SW 1271 (cell line): ENCODE measurements around the gene PCMTD2.
"Not testable (repeated sequence)": the region's sequence is repeated elsewhere in the genome, so short reads cannot be mapped to it uniquely, and the experiment has no call there.

Experiments
- DNase-seq, 2 experiments: peaks; one replicate each; lab custom pipeline; 2025; lab: John Stamatoyannopoulos, UW

Gene PCMTD2

DNA sequence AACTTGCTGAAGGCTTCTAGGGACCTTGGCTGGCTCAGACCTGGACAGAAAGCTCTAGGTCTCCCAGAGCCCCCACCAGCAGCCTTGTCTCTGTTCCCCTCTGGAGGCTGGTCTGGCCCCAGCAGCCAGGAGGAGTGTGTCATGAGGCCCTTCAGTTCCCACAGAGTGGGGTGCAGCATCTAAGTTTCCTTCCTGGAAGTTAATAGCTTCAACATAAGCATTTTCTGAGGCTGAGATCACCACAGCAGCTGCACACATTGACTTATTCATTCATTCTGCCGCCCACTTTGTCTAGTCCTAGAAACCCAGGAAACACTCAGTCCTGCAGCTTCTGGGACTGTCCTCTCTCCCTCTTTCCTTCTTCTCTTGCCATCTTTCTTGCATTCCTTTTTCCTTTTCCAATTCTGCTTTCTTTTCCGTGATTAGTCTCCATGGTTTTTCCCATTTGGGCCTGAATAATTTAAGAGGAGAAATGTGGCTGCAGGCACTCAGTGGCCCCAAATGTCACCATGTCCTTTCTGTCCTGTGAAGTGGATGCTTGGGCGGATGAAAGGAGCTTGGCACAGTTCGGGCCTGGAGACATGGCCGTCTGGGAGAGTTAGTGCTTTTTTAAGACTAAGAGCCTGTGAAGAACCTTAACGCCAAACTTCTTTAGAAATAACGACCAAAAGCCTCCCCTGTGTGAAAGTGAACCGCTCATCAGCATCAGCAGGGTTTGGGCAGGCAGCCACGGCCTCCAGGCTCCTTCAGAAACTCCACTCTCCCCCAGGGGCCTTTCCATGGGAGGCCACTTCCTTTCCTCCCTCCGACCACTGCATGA, 31.0 kb upstream of the PCMTD2 start:
- no peak for DNase-seq

DNA sequence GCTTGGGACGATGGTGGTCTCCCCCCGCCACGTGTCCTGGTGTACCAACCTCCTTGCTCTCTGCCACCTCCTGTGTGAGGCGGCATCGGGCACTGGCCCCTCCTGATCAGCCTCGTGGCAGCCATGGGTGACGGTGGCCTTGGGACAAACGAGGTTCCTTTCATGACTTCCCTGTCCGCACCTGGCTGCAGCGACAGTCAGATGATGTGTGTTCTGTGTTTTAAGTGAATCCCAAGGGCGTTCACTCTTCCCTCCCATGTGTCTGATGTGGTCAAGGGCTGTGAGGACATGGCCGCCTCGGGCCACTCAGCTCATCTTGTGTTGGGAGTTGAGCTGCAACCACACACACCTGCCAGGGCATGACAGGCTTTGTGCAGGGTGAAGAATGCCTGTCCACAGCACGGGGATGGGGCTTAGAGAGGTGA, 30.4 kb upstream of the PCMTD2 start:
- DNase-seq = no peak

DNA sequence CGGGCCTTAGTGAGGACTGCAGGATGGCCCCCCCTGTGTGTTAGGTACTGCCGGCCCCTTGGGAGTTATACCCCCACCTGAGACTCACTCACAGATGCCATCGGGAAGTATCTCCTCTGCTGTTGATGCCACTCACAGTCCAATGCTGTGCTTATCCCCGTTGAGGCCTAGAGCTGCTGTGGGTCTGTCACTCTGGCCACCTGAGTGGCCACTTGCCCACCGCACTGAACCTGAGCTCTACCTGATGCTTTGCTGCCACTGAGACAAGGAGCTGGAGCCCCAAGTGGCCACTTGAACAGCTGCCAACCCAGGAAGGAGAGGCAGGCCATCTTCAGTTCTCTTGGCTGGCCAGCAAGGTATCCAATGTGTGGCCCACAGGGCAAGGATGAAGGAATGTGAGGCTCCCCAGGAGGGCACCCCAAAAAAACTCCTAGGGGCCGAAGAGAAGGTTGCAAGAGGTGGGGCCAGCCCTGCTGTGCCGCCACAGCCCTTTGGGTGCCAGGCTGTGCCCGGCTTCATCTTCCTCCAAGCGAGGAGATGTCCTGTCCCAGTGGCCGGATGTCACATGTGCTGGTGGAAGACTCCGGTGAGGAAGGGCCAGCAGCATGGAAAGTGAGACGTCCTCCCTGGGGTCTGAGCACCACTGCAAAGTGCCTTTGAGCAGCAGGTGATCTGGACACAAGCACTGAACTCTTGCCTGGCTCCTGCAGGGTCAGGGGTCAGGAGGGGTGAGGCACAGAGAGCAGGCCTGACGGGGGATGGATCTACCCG, 29.5 kb upstream of the PCMTD2 start:
- DNase-seq = no peak

DNA sequence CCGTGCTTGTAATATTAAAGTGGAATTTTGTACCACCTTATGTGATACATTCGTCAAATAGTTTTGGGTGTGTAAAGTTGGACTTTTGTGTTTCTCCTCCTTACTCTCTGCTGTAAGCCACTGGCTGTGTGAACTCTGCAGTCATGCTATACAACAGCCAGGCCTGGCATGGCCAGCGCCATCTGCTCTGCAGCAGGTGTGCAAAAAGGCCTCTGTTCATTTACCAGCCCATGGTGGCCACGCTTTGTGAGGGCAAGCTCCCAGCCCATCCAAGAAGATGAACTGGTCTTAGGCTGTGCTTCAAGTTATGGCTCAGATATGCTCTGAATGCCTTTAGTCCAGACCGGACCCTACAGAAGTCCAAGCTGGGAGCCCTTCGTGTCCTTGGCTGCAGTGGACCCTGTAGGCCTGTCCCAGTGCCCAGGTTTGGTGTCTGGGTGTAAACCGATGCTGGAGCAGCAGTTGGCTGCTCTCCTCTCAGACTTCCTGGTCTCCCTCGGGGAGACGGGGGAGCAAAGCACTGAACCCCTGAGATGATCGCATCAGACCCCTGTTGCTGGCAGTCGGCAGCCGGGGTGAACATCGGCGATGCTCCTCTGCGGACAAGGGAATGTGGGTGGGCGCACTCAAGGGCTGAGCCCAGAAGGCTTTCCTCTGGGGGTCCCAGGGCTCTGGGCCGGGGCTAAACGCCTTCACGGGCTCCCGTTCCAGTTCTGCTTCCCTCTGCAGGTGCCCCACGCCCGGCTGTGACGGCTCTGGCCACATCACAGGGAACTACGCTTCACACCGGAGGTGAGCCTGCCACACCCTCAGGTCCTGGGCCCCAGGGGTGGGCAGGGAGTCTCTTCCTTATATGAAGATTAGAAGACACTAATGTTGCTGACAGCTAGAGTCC, 28.6 kb upstream of the PCMTD2 start:
- DNase-seq = no peak

DNA sequence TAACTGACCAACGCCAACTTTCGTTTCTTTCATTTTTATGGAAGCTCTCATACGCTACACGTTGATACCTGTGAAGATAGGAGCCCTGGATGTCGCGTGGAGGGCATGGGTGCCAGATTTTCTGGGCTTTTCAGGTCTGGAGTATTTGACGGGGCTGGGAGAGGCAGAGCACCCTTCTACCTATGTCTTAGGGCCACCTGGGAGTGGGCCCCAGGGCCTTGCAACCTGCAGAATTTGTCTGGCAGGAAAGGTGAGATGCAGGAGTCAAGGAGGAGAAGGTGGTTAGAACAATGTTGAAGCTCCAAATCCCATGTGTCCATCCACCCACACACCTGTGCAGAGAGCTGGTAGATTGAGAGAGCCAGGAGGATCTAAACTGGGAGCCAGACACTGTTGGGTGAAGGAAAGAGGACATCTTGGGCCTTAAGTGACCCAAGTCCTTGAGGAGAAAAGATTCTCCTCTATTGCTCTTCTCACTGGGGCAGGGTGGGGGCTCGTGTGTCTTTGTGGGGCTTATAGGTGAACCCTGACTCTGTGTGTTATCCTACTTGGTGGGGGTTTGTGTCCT, 27.4 kb upstream of the PCMTD2 start:
- no peak for DNase-seq

DNA sequence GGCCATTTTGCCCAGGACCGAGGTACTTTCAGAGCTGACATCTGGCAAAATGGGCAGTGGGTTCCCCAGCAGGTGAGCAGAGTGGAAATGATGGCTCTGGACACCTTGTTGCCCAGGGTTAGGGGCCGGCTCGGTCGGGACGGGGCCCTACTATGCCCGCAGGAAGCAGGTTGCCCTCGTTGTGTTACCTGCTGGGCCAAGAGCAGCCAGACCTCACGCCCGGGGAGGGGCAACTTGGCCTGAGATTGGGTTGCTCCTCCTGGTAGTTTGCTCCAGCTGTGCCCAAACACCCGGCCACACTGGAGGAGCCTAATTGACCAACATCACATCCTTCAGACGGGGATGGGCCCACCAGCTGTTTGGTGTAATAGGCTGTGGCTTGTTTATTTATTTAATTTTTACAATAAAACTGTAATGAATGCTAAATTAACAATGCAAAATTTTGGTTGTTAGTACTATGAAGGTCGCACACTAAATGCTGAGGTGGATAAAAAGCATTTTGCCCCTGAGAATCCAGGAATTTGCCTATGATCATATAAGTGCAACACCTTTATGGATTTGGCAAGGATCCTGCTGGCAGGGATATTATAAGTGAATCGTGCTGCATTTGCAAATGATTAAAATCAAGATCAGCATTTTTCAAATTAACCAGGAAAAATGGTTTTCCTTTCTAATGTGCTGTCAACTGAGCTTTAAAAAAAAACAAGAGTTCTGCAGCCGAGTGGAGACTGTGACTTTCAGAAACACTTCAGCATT, 26.6 kb upstream of the PCMTD2 start:
- no peak for DNase-seq

DNA sequence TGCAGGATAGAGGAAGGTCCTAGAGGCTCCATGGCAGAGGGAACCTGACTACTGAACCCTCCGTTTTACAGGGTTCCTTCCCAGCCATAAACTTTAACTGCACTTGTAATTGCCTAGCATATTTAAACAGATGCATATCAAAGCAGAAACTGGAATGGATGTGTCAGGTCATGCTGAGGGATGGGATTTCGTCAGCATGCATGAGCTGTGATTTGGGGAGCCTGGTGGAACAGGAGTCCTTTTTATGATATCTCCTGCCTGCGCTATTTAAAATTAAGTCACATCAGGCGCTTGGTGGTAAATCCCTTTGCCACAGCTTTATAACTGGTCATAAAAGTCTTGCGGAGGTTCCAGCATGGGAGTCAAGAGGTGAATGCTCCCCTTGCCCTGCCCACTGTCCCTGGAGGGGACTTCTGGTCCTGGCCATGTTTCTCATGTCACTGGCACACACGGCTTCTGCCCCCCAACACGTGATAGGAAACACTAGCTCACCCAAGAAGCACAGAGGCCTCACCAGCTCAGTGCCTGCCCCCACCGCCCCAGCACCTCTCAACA, 26.0 kb upstream of the PCMTD2 start:
- no peak for DNase-seq

DNA sequence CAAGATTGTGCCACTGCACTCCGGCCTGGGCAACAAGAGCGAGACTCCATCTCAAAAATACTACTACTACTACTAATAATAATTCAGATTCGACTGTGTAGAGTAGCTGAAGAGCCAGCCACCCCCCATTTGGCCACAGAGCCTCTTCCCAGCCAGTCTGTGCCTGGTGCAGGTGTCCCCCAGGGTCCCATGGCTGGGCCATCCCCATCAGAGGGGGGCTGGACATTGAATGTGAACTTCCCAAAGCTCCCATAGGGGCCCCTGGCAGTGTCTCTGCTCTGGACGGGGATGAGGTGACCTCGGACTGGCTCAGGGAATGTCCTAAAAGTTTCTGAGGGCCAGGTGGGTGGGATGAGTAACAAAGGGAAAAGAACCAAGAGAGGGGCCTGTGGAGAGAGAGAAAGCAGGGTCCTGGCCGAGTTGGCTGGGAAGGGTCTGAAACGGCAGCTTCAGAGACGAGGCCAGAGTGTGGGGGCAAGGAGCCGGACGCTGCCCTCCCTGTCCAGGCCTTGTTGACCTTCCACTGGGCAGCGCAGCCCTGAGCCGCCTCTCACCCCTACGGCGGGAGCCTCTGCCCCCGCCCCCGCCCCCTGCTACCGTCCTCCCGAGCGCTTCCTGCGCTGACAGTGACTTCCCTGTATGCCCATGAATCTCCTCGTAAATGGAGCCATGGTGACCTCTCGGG, 24.9 kb upstream of the PCMTD2 start:
- no peak for DNase-seq

DNA sequence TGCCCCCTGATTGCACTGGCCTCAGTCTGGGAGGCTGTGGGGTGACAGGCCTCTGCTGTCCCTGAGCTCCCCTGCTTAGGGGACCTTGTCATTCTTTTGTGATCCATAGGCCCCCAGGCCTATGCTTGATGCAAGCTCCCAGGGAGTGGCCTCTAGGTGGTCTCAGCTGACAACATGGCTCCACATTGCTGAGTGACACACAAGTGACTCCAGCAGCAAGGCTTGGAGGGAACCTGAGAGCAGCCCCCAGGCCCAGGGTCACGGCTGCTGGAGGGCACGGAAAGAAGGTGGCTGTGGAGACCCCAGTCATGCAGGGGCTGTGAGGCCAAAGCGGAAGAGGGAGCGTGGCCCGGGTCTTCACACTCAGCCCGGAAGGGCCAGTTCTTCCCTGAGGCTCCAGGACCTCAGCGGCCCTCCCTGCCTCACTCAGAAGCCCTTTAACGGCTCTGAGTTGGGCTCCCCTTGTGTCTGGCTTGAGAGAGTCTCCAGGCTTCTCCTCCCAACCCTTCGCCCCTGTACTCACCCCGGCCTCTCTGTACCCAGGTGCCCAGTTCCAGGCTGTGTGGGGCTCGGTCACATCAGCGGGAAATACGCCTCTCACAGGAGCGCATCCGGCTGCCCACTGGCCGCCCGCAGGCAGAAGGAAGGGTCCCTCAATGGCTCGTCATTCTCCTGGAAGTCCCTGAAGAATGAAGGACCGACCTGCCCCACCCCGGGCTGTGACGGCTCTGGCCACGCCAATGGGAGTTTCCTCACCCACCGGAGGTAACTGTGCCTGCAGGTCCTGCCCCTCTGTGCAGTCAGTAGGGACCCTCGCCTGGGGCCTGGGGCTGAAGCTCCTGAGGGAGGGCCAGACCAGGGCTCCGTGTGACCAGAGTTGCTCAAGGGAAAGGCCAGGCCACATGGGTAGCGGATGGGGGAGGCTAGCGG, 23.7 kb upstream of the PCMTD2 start:
- DNase-seq = no peak

DNA sequence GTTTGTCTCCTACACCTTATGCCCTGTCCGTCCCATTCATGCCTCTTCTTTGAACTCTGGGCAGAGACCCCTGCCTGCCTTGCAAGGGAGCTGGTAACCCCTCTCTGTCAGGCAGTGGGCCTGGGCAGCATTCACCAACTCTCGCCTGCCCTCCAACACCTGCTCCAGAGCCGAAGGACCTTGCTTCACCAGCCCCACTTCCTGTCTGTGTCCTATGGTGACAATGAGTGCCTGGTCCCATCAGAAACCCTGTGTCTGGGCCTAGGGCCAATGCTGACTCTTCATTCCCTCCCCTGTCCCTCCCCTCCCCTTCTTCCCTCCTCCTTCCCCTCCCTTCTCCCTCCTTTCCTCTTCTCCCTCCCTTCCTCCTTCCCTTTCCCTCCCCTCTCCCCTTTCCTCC, 22.8 kb upstream of the PCMTD2 start:
- DNase-seq = no peak

DNA sequence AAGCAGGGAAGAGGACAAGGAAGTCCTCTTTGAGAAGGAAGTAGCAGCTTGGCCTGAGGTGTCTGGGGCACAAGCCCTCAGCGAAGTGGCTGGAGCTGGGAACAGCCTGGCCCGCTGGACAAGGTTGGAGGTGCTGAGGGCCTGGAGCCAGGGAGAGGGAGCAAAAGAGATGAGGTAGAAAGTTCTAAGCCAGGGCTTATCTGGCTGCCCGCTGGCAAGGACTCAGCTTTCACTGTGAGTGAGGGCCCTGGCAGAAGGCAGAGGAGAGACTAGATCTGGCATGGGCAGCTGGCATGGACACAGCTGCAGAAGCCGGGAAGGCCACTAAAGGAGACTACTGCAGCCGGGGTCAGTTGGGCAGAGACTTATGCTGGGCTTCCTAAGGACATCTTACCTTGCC, 21.8 kb upstream of the PCMTD2 start:
- DNase-seq = no peak

DNA sequence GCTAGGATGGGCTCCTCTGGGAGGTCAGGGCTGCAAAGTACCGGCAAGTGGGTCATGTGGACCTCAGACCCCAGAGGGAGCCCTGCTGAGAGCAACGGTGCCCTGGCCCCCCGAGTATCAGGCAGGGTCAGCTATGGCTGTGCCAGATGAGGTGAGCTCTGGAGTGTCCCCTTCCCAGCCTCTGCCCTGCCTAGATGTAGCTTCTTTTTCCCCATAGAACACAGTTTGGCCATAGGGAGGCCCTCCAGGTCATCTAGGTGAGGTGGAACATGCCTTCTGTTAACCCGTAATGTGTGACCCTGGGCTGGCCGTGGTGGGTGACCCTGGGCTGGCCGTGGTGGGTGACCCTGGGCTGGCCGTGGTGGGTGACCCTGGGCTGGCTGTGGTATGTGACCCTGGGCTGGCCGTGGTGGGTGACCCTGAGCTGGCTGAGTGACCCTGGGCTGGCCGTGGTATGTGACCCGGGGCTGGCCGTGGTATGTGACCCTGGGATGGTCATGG, 21.2 kb upstream of the PCMTD2 start:
- DNase-seq = no peak

DNA sequence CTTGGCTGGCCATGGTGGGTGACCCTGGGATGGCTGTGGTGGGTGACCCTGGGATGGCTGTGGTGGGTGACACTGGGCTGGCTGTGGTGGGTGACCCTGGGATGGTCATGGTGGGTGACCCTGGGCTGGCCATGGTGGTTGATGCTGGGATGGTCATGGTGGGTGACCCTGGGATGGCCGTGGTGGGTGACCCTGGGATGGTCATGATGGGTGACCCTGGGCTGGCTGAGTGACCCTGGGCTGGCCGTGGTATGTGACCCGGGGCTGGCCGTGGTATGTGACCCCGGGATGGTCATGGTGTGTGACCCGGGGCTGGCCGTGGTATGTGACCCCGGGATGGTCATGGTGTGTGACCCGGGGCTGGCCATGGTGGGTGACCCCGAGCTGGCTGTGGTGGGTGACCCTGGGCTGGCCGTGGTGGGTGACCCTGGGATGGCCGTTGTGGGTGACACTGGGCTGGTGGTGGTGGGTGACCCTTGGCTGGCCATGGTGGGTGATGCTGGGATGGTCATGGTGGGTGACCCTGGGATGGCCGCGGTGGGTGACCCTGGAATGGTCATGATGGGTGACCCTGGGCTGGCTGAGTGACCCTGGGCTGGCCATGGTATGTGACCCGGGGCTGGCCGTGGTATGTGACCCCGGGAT, 20.5 kb upstream of the PCMTD2 start:
- DNase-seq = not testable (repeated sequence)

DNA sequence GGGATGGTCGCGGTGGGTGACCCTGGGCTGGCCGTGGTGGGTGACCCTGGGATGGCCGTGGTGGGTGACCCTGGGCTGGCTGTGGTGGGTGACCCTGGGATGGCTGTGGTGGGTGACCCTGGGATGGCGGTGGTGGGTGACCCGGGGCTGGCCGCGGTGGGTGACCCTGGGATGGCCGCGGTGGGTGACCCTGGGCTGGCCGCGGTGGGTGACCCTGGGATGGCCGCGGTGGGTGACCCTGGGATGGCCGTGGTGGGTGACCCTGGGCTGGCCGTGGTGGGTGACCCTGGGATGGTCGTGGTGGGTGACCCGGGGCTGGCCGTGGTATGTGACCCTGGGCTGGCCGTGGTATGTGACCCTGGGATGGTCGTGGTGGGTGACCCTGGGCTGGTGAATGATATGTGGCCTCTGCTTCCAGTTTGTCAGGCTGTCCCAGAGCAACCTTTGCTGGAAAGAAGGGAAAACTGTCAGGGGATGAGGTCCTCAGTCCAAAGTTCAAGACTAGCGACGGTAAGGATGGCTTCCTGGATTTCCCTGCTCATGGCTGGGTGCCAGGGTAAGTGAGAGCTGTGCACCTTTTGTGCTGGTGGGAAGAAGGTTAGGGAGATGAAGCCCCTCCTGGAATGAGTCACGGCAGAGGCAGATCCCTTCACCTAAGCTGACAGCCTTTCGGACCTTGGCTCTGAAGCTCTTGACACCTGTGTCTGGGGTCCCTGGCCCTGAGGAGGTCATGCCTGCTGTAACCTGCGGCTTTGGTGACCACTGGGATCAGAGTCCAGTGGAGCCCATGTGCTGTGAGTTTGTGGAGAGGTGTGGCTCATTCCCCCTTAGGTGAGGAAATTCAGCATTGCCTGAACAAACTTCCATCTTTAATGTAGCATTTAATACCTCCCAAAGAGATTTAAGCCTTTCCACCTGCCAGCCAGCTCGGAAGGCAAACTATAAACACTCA, 19.1 kb upstream of the PCMTD2 start:
- DNase-seq = no peak

DNA sequence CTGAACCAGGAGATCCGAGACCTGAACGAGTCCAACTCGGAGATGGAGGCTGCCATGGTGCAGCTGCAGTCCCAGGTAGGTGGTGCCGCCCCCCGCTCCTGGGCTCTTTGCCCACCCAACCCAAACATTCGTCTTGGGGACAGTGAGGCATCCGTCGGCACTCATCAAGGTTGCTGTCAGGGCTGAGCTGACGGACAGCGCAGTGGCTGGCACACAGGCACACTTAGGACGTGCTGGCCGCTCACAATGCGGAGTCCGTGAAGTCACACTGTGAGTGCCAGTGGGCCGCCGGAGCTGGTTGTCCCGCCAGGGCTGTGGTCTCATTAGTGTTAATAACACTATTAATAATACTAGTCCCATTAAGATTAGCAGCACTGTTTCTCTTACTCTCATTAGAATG, 18.2 kb upstream of the PCMTD2 start:
- DNase-seq = no peak

DNA sequence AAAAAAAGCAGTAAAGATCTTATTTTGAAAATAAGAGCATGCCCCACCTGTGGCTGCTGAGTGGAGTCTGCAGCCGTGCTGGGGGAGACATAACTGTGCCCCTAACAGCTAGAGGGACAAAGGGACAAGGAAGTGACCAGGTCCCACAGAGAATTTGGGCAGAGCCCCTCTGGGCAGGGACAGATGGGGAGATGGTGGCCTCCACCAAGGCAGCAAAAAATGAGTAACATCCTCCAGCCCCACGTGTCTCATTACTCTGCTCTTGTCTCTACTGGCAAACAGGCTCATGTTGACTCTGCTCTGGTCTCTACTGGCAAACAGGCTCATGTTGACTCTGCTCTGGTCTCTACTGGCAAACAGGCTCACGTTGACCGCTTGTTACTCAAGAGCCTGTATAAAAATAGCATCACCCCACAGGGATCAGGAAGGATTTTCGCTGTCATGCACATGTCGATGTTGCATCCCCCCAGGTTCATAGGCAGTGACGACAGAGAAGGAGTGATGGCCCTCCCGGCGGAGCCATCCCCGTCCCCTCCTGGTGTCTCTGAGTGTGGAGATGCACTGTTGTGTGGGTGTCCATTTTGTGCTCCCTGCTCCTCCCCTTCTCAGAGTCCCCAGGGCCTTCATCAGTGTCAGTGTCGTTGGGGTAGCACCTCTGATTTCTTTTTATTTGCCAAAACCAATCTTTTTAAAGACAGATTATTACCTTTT, 17.3 kb upstream of the PCMTD2 start:
- no peak for DNase-seq
